ENCODE data around the gene MLX. TPM values are rescaled to one million over a fixed set of nuclear protein-coding genes. Genes with fewer than 3 reads are reported as not detected.

The MLX gene
- total RNA-seq, 1 donor from 2014 or later = 59.7 TPM

DNA sequence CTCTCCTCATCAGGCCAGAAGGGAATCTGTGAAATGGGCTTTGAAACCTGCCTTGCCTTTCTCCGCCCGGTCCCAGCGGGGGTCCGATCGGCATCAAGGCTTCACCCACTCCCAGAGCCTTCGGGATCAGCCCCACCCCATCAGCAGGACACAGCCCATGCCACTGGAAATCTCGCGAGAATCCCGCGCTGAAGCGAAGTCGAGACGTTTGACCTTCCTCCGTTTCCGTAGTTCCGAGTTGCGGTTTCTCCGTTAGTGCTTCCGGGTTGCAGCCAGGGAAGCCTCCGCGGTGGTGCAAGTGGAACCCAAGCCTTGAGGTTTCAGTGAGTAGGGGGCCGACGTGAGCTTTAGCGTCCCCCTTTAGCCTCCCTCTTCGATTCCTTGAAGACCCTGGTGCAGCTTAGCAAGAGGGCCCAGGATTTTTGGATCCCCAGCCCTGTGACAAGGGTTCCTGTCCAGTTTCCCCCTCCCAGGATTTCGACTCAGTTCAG is 5.0 kb upstream of the MLX start, which contains the start of gene COASY:
TSS of gene COASY (plus strand) at position 252 of the 491 bp plus-strand sequence. CDS start 475 bp downstream, outside the sequence.
- Mint-ChIP-seq H3K36me3 (ENCODE audit: low read depth) (peaks cover 32% of the 10 kb centered on the region), H3K4me1 (peaks cover 35% of the 10 kb centered on the region), H3K27ac (peak within 1 kb of the TSS; percentile 96), H3K27me3 (no peaks in the 10 kb centered on the region), H3K4me3 (peak within 1 kb of the TSS; percentile 93), H3K9me3 (no peaks in the 10 kb centered on the region)
- TF ChIP-seq, protein P1, sequence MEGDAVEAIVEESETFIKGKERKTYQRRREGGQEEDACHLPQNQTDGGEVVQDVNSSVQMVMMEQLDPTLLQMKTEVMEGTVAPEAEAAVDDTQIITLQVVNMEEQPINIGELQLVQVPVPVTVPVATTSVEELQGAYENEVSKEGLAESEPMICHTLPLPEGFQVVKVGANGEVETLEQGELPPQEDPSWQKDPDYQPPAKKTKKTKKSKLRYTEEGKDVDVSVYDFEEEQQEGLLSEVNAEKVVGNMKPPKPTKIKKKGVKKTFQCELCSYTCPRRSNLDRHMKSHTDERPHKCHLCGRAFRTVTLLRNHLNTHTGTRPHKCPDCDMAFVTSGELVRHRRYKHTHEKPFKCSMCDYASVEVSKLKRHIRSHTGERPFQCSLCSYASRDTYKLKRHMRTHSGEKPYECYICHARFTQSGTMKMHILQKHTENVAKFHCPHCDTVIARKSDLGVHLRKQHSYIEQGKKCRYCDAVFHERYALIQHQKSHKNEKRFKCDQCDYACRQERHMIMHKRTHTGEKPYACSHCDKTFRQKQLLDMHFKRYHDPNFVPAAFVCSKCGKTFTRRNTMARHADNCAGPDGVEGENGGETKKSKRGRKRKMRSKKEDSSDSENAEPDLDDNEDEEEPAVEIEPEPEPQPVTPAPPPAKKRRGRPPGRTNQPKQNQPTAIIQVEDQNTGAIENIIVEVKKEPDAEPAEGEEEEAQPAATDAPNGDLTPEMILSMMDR (IDR thresholded peaks at IDR 0.05) = no peak
- POLR2A ChIA-PET = no interaction called here
- peak; percentile 85 for ATAC-seq (ENCODE audit: low read depth)
- CTCF ChIA-PET = no interaction called here
- intact Hi-C loops (cut with micrococcal nuclease) = loop anchor here (1.0 kb wide), 3 partner anchors 8 to 26 kb away; partner anchors contain the start of genes NAGLU and PSMC3IP
- peak; percentile 82 for DNase-seq

DNA sequence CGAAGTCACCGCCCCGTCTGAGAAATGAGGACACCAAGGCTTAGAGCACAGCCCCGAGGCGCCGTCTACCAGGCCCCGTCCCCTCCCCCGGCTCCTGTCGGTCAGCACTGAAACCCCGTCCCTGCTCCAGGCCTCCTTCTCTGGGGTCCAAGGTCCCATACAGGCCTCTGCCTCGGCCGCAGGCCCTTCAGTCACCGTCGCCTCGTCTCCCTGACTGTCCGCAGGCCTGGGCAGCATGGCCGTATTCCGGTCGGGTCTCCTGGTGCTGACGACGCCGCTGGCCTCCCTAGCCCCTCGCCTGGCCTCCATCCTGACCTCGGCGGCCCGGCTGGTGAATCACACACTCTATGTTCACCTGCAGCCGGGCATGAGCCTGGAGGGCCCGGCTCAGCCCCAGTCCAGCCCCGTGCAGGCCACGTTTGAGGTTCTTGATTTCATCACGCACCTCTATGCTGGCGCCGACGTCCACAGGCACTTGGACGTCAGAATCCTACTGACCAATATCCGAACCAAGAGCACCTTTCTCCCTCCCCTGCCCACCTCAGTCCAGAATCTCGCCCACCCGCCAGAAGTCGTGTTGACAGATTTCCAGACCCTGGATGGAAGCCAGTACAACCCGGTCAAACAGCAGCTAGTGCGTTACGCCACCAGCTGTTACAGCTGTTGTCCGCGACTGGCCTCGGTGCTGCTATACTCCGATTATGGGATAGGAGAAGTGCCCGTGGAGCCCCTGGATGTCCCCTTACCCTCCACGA is 4.3 kb upstream of the MLX start:
- intact Hi-C loops (cut with micrococcal nuclease) = loop anchor here (1.0 kb wide), 3 partner anchors 8 to 26 kb away; partner anchors contain the start of genes NAGLU and PSMC3IP
- Mint-ChIP-seq H3K27ac (peak overlapping the region; percentile 96), H3K36me3 (ENCODE audit: low read depth) (peaks cover 35% of the 10 kb centered on the region), H3K4me1 (peaks cover 37% of the 10 kb centered on the region), H3K9me3 (no peaks in the 10 kb centered on the region), H3K27me3 (no peaks in the 10 kb centered on the region), H3K4me3 (peak overlapping the region; percentile 93)
- POLR2A ChIA-PET = interaction anchor here (0.5 to 1.3 kb wide), 5 partner anchors 8 to 268 kb away, joined by 3 to 16 read pairs (median 3); partner anchors contain the start of gene NAGLU
- TF ChIP-seq, protein P1 (IDR thresholded peaks at IDR 0.05) = no peak
- no peak for ATAC-seq (ENCODE audit: low read depth)
- CTCF ChIA-PET = no interaction called here
- DNase-seq = no peak

DNA sequence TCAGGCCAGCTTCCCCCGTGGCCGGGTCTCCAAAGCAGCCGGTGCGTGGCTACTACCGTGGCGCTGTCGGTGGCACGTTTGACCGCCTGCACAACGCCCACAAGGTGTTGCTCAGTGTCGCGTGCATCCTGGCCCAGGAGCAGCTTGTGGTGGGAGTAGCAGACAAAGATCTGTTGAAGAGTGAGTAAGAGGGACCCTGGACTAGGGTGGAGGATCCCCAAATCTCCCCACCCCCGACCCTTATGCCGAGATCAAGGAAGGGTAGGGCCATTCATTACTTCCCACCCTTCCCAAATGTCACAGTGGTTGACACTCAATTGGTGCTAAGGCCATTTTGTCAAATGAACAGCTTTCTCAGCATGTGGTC is 3.8 kb upstream of the MLX start:
- Mint-ChIP-seq H3K4me1 (peaks cover 41% of the 10 kb centered on the region), H3K27ac (peak overlapping the region; percentile 96), H3K4me3 (peak overlapping the region; percentile 93), H3K36me3 (ENCODE audit: low read depth) (peaks cover 38% of the 10 kb centered on the region), H3K9me3 (no peaks in the 10 kb centered on the region), H3K27me3 (no peaks in the 10 kb centered on the region)
- intact Hi-C loops (cut with micrococcal nuclease) = no loop called here
- ATAC-seq (ENCODE audit: low read depth) = no peak
- POLR2A ChIA-PET = interaction anchor here (1.0 to 4.7 kb wide), 5 partner anchors 9 to 27 kb away, joined by 3 to 23 read pairs (median 6); partner anchors contain the start of gene NAGLU
- CTCF ChIA-PET = no interaction called here
- no peak for DNase-seq
- TF ChIP-seq, protein P1 (IDR thresholded peaks at IDR 0.05) = no peak

DNA sequence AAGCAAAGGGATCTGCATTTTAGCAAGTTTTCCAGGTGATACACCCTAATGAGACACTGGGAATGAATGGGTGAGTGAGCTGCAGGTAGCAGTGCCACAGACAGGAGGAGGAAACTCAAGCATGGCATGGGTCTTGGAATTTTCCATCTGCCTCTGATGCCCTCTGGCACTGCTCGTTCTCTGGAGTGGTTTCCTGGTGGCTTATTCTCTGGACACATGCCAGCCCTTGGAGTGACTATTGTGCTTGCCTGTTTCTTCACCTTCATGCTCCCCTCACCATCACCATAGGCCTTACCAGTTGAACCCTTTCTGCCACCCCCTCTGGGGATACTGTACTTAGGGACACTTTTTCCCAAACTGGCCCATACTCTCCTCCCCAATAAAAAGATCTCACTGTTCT is 3.4 kb upstream of the MLX start:
- H3K4me1 Mint-ChIP-seq = peaks cover 42% of the 10 kb centered on the region
- H3K36me3 Mint-ChIP-seq (ENCODE audit: low read depth) = peaks cover 39% of the 10 kb centered on the region
- intact Hi-C loops (cut with micrococcal nuclease) = no loop called here
- TF ChIP-seq, protein P1 (IDR thresholded peaks at IDR 0.05) = no peak
- ATAC-seq (ENCODE audit: low read depth) (no peak), DNase-seq (no peak)
- no peaks in the 10 kb centered on the region for H3K9me3 Mint-ChIP-seq
- CTCF ChIA-PET = no interaction called here
- peak overlapping the region; percentile 56 for H3K27ac Mint-ChIP-seq
- no peaks in the 10 kb centered on the region for H3K27me3 Mint-ChIP-seq
- H3K4me3 Mint-ChIP-seq = peak overlapping the region; percentile 93
- POLR2A ChIA-PET = interaction anchor here (1.0 to 4.7 kb wide), 6 partner anchors 9 to 31 kb away, joined by 3 to 23 read pairs (median 8); partner anchors contain the start of gene NAGLU

DNA sequence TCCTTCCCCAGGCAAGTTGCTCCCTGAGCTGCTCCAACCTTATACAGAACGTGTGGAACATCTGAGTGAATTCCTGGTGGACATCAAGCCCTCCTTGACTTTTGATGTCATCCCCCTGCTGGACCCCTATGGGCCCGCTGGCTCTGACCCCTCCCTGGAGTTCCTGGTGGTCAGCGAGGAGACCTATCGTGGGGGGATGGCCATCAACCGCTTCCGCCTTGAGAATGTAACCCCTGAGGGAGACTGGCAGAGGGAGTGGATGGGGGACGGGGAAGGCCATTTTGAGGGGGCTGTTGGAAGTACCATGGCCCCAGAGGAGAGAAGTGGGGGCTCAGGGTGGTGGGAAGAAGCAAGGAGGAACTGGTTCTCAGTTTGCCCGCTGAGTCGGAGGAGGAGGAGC is 3.0 kb upstream of the MLX start:
- H3K4me1 Mint-ChIP-seq = peaks cover 45% of the 10 kb centered on the region
- ChIA-PET CTCF (interaction anchor here (1.0 kb wide), 1 partner anchor 14 kb away, joined by 3 read pairs; the partner anchor contains the start of gene PSMC3IP), POLR2A (interaction anchor here (0.9 to 4.7 kb wide), 7 partner anchors 9 to 797 kb away, joined by 3 to 23 read pairs (median 6); no protein-coding TSS in a partner anchor)
- H3K4me3 Mint-ChIP-seq = peak overlapping the region; percentile 93
- no peak for DNase-seq
- peaks cover 43% of the 10 kb centered on the region for H3K36me3 Mint-ChIP-seq (ENCODE audit: low read depth)
- no peak for ATAC-seq (ENCODE audit: low read depth)
- intact Hi-C loops (cut with micrococcal nuclease) = no loop called here
- no peaks in the 10 kb centered on the region for H3K9me3 Mint-ChIP-seq
- peak overlapping the region; percentile 56 for H3K27ac Mint-ChIP-seq
- no peaks in the 10 kb centered on the region for H3K27me3 Mint-ChIP-seq
- TF ChIP-seq, protein P1 (IDR thresholded peaks at IDR 0.05) = no peak
